HCT116 (cell line): ENCODE measurements around the gene MFRP. TPM values are rescaled to one million over a fixed set of nuclear protein-coding genes. Genes with fewer than 3 reads are reported as not detected.

Experiments
- ATAC-seq: fragments of 200-7000 bp; cut with Tn5 transposase; 2 replicates; pipeline ENCODE4 v1.9.1; 2020; ENCODE audit warnings: mild to moderate bottlenecking, moderate library complexity
- BruUV-seq: library from RNA; stranded (reverse); fragments of 400-500 nt; replicated peaks from 2 replicates; lab custom pipeline; 2021; lab: Mats Ljungman, UMichigan
- CTCF ChIA-PET: fragments of 300-600 bp; sonication (Branson Sonifier 250); formaldehyde crosslinking; loops from one replicate; lab custom pipeline; 2021; ENCODE audit warnings: antibody characterized with exemption; lab: Charles Lee
- POLR2A ChIA-PET: fragments of 300-600, 350-600 bp; sonication (Branson Sonifier 250); formaldehyde crosslinking; loops from one replicate; lab custom pipeline; 2021; ENCODE audit warnings: antibody characterized with exemption; lab: Charles Lee
- RAD21 ChIA-PET, 2 experiments: fragments of 300-600 bp; sonication (Branson Sonifier 250); formaldehyde crosslinking; loops; one replicate each; lab custom pipeline; 2023; ENCODE audit warnings: low total read pairs in 2 of 2; ENCODE audit not compliant: uncharacterized antibody in 2 of 2, unreplicated experiment in 2 of 2, low non-redundant PET in 1 of 2; lab: Charles Lee
- DNase-seq: peaks from one replicate; pipeline ENCODE4 v3.0.0-alpha.2; 2010; ENCODE audit warnings: low read depth, low spot score
- H2AFZ ChIP-seq: fragments of 200-600 bp; shearing (Covaris generic), sonication (generic); 2 replicates; pipeline ENCODE4 v1.6.1; 2017; ENCODE audit warnings: low read depth, mixed run types, mixed read lengths, antibody characterized with exemption, low read length; ENCODE audit not compliant: poor library complexity, severe bottlenecking
- H3K27ac ChIP-seq: 2 replicates; pipeline ENCODE4 v1.5.1; 2012; ENCODE audit warnings: low read depth, low read length
- H3K27me3 ChIP-seq: fragments of 200-600 bp; sonication (generic); 2 replicates; pipeline ENCODE4 v1.6.1; 2016; ENCODE audit warnings: mixed run types, low read length, mixed read lengths; ENCODE audit not compliant: insufficient read depth
- H3K36me3 ChIP-seq, 2 experiments: fragments of 200-500 bp in 1 of 2; fragments of 200-600 bp in 1 of 2; sonication (Bioruptor generic) in 1 of 2; sonication (generic) in 1 of 2; 2 replicates each; pipeline versions ENCODE4 v1.5.1 to v1.6.1; 2014 to 2016; ENCODE audit warnings: low read length in 2 of 2, inconsistent platforms in 1 of 2, mixed read lengths in 1 of 2, mixed run types in 1 of 2; ENCODE audit not compliant: insufficient read depth in 2 of 2, control insufficient read depth in 1 of 2
- H3K4me1 ChIP-seq, 2 experiments: fragments of 200-600 bp in 1 of 2; sonication (generic) in 1 of 2; 2 replicates each; pipeline versions ENCODE4 v1.5.1 to v1.6.1; 2012 to 2017; ENCODE audit warnings: low read length in 2 of 2, inconsistent platforms in 1 of 2, mild to moderate bottlenecking in 1 of 2, mixed read lengths in 1 of 2, mixed run types in 1 of 2, moderate library complexity in 1 of 2; ENCODE audit not compliant: insufficient read depth in 2 of 2, control insufficient read depth in 1 of 2
- H3K4me2 ChIP-seq: fragments of 200-600 bp; sonication (generic); 2 replicates; pipeline ENCODE4 v1.6.1; 2017; ENCODE audit warnings: mixed run types, low read length, mixed read lengths
- H3K4me3 ChIP-seq, 2 experiments: fragments of 200-600 bp in 1 of 2; sonication (generic) in 1 of 2; replicated peaks in 1 of 2; 2 replicates each; pipeline ENCODE4 v1.5.1; 2011 to 2016; ENCODE audit warnings: low read length in 2 of 2, control low read depth in 1 of 2, low read depth in 1 of 2, mild to moderate bottlenecking in 1 of 2, mixed read lengths in 1 of 2, mixed run types in 1 of 2
- H3K79me2 ChIP-seq: fragments of 200-600 bp; sonication (generic); 2 replicates; pipeline ENCODE4 v1.6.1; 2017; ENCODE audit warnings: mild to moderate bottlenecking, mixed run types, low read length, moderate library complexity, mixed read lengths; ENCODE audit not compliant: insufficient read depth
- H3K9ac ChIP-seq: fragments of 200-600 bp; sonication (generic); 2 replicates; pipeline ENCODE4 v1.6.1; 2016; ENCODE audit warnings: low read length, mixed read lengths
- H3K9me2 ChIP-seq: fragments of 200-600 bp; sonication (generic), shearing (Covaris generic); 2 replicates; pipeline ENCODE4 v1.6.1; 2017; ENCODE audit warnings: mixed run types, mild to moderate bottlenecking, moderate library complexity; ENCODE audit not compliant: insufficient read depth
- H3K9me3 ChIP-seq, 2 experiments: fragments of 200-500 bp in 1 of 2; fragments of 200-600 bp in 1 of 2; sonication (Bioruptor generic) in 1 of 2; sonication (generic) in 1 of 2; 2 replicates each; pipeline ENCODE4 v1.6.1; 2014 to 2017; ENCODE audit warnings: low read length in 2 of 2, mixed read lengths in 2 of 2, inconsistent platforms in 1 of 2, low read depth in 1 of 2, mild to moderate bottlenecking in 1 of 2, mixed run types in 1 of 2, moderate library complexity in 1 of 2; ENCODE audit not compliant: control insufficient read depth in 1 of 2, insufficient read depth in 1 of 2
- H4K20me1 ChIP-seq: fragments of 200-600 bp; sonication (generic), shearing (Covaris generic); 2 replicates; pipeline ENCODE4 v1.6.1; 2017; ENCODE audit warnings: mixed run types, mild to moderate bottlenecking, moderate library complexity; ENCODE audit not compliant: insufficient read depth
- ELF1 ChIP-seq: IDR thresholded peaks from 2 replicates; pipeline ENCODE4 v1.6.1; 2012; ENCODE audit warnings: low read depth, borderline replicate concordance
- EZH2phosphoT487 ChIP-seq: fragments of 200-600 bp; IDR thresholded peaks from 2 replicates; pipeline ENCODE4 v1.6.1; 2018; ENCODE audit warnings: antibody characterized with exemption, borderline replicate concordance
- FOSL1 ChIP-seq: IDR thresholded peaks from 2 replicates; pipeline ENCODE4 v1.6.1; 2012; ENCODE audit warnings: low read depth
- JUND ChIP-seq: IDR thresholded peaks from 2 replicates; pipeline ENCODE4 v1.6.1; 2012
- RAD21 ChIP-seq: IDR thresholded peaks from 2 replicates; pipeline ENCODE4 v1.6.1; 2012; ENCODE audit warnings: low read depth, mild to moderate bottlenecking
- SP1 ChIP-seq: IDR thresholded peaks from 2 replicates; pipeline ENCODE4 v1.6.1; 2012; ENCODE audit warnings: low read depth
- SRF ChIP-seq: IDR thresholded peaks from 2 replicates; pipeline ENCODE4 v1.6.1; 2012; ENCODE audit warnings: low read depth
- TCF7L2 ChIP-seq: IDR thresholded peaks from 2 replicates; pipeline ENCODE4 v1.7.0; 2011; ENCODE audit warnings: borderline replicate concordance, inconsistent platforms; ENCODE audit not compliant: insufficient read depth, insufficient read length; ENCODE audit errors: extremely low read depth
- YY1 ChIP-seq: IDR thresholded peaks from 2 replicates; pipeline ENCODE4 v1.6.1; 2011; ENCODE audit warnings: low read length, low read depth, moderate library complexity, mild to moderate bottlenecking; ENCODE audit not compliant: insufficient replicate concordance; ENCODE audit errors: extremely low read depth
- ZNF274 ChIP-seq: fragments of 200-500 bp; sonication (Bioruptor generic); IDR thresholded peaks from 2 replicates; pipeline ENCODE4 v1.6.1; 2014; ENCODE audit warnings: mild to moderate bottlenecking, low read depth, low read length, inconsistent platforms
- intact Hi-C: fragments of 100-400 bp; cut with micrococcal nuclease; formaldehyde crosslinking; loops from 2 replicates; pipeline ENCODE4 v1.10.0; 2022
- total RNA-seq: library from RNA; stranded (reverse); gene quantifications from one replicate; pipeline ENCODE4 v1.2.1, GENCODE V29; 2021; ENCODE audit not compliant: unreplicated experiment
- TF ChIP-seq, protein P1 (sequence below): IDR thresholded peaks from 2 replicates; pipeline ENCODE4 v1.6.1; 2012
- TF ChIP-seq, protein P2 (sequence below), 3 experiments: fragments of 200-600 bp in 1 of 3; sonication (generic) in 1 of 3; IDR thresholded peaks in 2 of 3; conservative IDR thresholded peaks in 1 of 3; 2 replicates each; pipeline ENCODE4 v1.5.1; 2012 to 2017; ENCODE audit warnings: low read depth in 2 of 3, low read length in 2 of 3, antibody characterized with exemption in 1 of 3, borderline replicate concordance in 1 of 3, control low read depth in 1 of 3, mild to moderate bottlenecking in 1 of 3, mixed read lengths in 1 of 3, mixed run types in 1 of 3, moderate library complexity in 1 of 3; ENCODE audit not compliant: insufficient read depth in 1 of 3
- TF ChIP-seq, protein P3 (sequence below): IDR thresholded peaks from 2 replicates; pipeline ENCODE4 v1.6.1; 2012; ENCODE audit warnings: low read depth

MFRP gene
- total RNA-seq, 1 experiment from 2014 or later, result not detected

GRCh38 chr11:119350302-119350701, 3.8 kb upstream of the MFRP start:
- H3K36me3 ChIP-seq, result no peaks in the 10 kb centered on the region
- H4K20me1 ChIP-seq, result no peaks in the 10 kb centered on the region
- no peak overlapping the region for H2AFZ ChIP-seq
- intact Hi-C loops, result no loop called here
- ChIA-PET RAD21 (no interaction called here), CTCF (interaction anchor here (1.1 to 1.7 kb wide), 2 partner anchors 10 to 12 kb away, joined by 4 to 5 read pairs; no protein-coding TSS in a partner anchor), POLR2A (no interaction called here)
- no peak overlapping the region for H3K4me3 ChIP-seq
- no peak overlapping the region for H3K4me2 ChIP-seq
- no peak overlapping the region for H3K27ac ChIP-seq
- no peaks in the 10 kb centered on the region for H3K9me3 ChIP-seq
- peaks cover 4% of the 10 kb centered on the region in 2 experiments; a peak in 2 of 4 replicates for H3K4me1 ChIP-seq
- 0 out of 2 replicates have a peak, but pooled peaks have one; percentile 13 for ATAC-seq
- no TSS peak for BruUV-seq
- H3K9me2 ChIP-seq, result no peaks in the 10 kb centered on the region
- H3K79me2 ChIP-seq, result no peaks in the 10 kb centered on the region
- no peak overlapping the region for H3K9ac ChIP-seq
- no peaks in the 10 kb centered on the region for H3K27me3 ChIP-seq
- TF ChIP-seq ELF1, result no peak
- no peak for TF ChIP-seq SRF
- no peak for TF ChIP-seq SP1
- TF ChIP-seq TCF7L2, result no peak
- TF ChIP-seq, all 23 proteins: peak for 0
- DNase-seq, result no peak

- no peak overlapping the region for H3K4me3 ChIP-seq
- ChIA-PET CTCF (interaction anchor here (1.2 to 1.7 kb wide), 3 partner anchors 8 to 10 kb away, joined by 5 to 8 read pairs (median 5); no protein-coding TSS in a partner anchor), RAD21 (no interaction called here), POLR2A (no interaction called here)
- no peaks in the 10 kb centered on the region for H3K9me3 ChIP-seq
- intact Hi-C loops, result no loop called here
- no peaks in the 10 kb centered on the region for H3K79me2 ChIP-seq
- no peaks in the 10 kb centered on the region for H4K20me1 ChIP-seq
- no peak overlapping the region for H3K27ac ChIP-seq
- H3K27me3 ChIP-seq, result no peaks in the 10 kb centered on the region
- BruUV-seq, result no TSS peak
- ATAC-seq (no peak), DNase-seq (no peak)
- H3K9ac ChIP-seq, result no peak overlapping the region
- H3K9me2 ChIP-seq, result no peaks in the 10 kb centered on the region
- H3K4me1 ChIP-seq, result peaks cover 4% of the 10 kb centered on the region in 2 experiments; a peak in 2 of 4 replicates
- no peaks in the 10 kb centered on the region for H3K36me3 ChIP-seq
- no peak overlapping the region for H2AFZ ChIP-seq
- no peak overlapping the region for H3K4me2 ChIP-seq
- TF ChIP-seq JUND (no peak), SRF (no peak), TCF7L2 (no peak), FOSL1 (no peak), EZH2phosphoT487 (no peak), RAD21 (no peak), YY1 (no peak), SP1 (no peak), ELF1 (no peak), ZNF274 (no peak)
- TF ChIP-seq, protein P1, sequence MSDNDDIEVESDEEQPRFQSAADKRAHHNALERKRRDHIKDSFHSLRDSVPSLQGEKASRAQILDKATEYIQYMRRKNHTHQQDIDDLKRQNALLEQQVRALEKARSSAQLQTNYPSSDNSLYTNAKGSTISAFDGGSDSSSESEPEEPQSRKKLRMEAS, result no peak
- TF ChIP-seq, protein P2, sequence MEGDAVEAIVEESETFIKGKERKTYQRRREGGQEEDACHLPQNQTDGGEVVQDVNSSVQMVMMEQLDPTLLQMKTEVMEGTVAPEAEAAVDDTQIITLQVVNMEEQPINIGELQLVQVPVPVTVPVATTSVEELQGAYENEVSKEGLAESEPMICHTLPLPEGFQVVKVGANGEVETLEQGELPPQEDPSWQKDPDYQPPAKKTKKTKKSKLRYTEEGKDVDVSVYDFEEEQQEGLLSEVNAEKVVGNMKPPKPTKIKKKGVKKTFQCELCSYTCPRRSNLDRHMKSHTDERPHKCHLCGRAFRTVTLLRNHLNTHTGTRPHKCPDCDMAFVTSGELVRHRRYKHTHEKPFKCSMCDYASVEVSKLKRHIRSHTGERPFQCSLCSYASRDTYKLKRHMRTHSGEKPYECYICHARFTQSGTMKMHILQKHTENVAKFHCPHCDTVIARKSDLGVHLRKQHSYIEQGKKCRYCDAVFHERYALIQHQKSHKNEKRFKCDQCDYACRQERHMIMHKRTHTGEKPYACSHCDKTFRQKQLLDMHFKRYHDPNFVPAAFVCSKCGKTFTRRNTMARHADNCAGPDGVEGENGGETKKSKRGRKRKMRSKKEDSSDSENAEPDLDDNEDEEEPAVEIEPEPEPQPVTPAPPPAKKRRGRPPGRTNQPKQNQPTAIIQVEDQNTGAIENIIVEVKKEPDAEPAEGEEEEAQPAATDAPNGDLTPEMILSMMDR (IDR thresholded peaks at IDR 0.05 in 2 of 3, conservative IDR thresholded peaks at IDR 0.05 in 1 of 3; ENCODE audit: borderline replicate concordance in 1 of 3, insufficient read depth in 1 of 3, low read depth in 2 of 3, low read length in 2 of 3), result no peak
- TF ChIP-seq, protein P3, sequence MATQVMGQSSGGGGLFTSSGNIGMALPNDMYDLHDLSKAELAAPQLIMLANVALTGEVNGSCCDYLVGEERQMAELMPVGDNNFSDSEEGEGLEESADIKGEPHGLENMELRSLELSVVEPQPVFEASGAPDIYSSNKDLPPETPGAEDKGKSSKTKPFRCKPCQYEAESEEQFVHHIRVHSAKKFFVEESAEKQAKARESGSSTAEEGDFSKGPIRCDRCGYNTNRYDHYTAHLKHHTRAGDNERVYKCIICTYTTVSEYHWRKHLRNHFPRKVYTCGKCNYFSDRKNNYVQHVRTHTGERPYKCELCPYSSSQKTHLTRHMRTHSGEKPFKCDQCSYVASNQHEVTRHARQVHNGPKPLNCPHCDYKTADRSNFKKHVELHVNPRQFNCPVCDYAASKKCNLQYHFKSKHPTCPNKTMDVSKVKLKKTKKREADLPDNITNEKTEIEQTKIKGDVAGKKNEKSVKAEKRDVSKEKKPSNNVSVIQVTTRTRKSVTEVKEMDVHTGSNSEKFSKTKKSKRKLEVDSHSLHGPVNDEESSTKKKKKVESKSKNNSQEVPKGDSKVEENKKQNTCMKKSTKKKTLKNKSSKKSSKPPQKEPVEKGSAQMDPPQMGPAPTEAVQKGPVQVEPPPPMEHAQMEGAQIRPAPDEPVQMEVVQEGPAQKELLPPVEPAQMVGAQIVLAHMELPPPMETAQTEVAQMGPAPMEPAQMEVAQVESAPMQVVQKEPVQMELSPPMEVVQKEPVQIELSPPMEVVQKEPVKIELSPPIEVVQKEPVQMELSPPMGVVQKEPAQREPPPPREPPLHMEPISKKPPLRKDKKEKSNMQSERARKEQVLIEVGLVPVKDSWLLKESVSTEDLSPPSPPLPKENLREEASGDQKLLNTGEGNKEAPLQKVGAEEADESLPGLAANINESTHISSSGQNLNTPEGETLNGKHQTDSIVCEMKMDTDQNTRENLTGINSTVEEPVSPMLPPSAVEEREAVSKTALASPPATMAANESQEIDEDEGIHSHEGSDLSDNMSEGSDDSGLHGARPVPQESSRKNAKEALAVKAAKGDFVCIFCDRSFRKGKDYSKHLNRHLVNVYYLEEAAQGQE, result no peak
Observed at GRCh38 chr11:119347940-119348605, 1.6 kb upstream of the MFRP start.
